ENCODE measurements around the gene HOXC11.

The HOXC11 gene

DNA sequence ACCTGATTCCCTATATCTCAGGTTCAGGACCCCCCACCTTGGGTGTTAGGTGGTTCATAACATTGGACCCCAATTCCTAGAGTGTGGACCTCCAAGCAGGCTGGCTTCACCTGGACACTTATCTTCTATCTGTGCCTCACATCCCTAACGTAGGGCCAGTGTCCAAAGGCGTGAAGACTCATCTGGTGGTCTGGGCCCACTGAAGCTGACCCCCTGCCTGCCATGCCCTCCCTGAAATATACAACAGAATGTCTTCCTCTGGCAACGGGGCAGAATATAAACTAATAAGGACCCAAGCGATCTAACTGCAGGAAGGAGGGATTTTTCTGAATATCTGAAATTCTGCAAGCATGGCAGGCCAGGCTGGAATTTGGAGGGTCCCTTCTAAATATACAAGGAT, 28.7 kb upstream of the HOXC11 start:
- no peak for DNase-seq

DNA sequence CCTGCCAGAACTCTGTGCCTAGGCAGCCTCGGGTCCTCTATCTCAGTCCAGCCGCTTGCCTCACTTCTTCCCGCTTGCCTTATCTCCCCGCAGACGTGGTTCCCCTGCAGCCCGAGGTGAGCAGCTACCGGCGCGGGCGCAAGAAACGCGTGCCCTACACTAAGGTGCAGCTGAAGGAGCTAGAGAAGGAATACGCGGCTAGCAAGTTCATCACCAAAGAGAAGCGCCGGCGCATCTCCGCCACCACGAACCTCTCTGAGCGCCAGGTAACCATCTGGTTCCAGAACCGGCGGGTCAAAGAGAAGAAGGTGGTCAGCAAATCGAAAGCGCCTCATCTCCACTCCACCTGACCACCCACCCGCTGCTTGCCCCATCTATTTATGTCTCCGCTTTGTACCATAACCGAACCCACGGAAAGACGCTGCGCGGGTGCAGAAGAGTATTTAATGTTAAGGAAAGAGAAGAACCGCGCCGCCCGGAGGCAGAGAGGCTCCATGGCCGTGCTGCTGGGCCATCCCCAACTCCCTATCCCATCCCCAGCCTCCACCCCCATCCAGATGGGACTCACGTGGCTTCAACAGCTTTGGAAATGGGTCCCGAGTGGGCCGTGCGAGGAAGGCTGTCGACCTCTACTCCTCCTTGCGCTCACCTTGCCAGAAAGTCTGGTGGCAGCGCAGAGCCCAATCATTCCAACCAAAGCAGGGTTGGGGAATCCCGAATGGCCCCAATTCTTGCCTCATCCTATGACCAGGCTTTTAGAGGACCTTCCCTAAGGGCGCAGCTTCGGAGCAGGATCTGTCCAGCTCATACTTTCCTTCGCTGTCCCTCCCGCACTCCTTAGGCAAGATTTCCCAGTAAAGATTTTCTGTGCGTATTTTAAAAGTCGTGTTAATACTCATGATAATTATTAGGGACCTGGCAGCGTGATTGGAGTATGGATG, 27.7 kb upstream of the HOXC11 start:
- no peak for DNase-seq

DNA sequence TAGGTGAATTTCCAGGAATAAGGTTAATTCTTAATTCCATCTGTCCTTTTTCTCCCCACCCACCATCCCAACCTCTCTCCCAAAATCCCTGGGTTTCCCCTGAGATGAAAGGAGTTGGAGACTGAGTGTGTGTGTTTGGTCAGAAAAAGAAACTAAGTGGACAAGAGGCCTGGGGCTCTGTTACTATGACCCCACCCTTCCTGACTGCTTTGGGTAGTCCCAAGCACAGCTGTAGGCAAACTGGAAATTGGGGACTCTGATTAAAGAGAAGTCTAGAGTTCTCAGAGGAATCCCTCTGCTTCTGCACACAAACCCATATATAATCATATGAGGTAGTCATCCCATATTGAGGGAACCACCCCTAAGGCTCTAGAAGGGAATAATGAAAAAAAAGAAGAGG, 25.2 kb upstream of the HOXC11 start:
- DNase-seq: no peak

DNA sequence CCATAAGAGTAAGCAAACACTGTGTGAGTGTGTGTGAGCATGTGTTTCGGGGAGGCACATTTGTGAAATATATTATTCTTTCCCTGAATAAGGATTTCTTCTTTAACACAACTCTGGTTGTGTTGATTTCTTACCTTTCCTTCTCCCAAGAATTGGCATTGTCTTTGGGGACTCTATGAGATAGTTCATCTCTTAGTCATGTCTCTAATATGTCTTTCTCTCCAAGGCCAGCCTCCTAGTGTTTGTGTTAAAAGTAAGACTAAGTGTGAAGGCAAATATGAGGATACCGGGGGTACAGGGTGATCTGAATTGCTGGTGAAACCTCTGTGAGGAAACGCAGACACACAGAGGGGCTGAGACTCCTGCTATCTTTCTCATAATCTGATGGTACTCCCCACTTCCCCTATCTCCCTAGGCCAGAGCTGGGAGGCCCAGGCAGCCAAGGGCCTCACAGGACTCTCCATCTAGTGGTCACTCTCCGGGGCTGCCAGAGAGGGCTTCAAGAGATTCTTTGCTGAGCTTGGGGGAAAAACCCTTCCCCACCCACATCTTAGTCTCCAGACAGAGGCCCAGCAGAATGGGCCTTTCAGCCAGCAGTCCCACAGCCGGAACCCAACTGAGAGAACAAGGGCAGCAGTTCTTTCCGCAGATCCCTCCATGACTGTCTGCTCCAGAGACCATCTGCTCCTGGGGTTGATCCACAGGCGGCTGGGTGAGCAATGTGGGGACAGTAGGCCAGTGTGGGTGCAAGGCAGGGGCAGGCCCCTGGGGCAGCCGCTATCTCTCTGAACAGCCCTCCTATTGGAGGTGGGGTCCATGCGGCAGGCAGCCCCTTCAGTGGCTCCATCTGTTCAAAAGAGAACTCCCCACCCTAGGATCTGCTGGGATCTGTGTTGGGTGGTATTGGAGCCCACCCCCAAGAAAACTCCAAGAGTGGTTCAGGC, 24.0 kb upstream of the HOXC11 start:
- DNase-seq: no peak

DNA sequence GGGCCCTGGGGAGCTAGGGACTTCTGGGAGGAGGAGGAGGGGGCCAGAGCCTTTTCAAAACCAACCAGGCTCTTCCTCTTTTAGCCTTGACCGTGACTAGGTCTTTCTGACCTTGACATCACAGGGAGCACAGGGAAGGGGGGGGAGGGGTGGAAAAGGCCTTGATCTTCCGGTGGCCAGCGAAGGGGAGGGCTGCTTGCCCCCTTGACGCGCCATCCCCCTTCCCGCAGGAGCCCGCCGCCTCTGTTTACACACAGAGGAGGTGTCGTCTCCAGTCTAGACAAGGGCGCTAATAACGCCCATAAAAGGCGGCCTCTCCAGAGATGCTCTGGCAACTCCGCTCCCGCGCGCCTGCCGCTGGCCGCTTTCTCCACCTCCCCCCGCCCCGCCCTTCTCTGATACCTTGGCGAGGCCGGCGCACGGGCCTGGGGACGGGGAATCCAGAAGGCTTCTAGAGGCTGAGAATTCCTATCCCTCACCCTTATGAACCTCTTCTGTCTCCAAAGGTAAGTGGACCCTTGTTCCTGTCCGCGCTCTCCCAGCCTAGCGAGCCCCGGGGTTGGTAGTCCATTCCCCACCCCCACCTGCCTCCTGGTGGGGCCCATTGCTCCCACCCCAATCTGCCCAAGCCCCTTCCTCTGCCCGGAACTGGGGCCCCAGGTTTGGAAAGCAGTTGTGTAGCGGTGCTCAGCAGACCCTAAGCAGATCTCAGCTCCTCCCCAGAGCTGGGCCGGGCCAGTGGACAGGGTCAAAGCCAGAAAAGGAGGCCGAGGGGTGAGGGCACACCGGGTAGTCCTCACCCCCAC, 23.1 kb upstream of the HOXC11 start:
- no peak for DNase-seq

DNA sequence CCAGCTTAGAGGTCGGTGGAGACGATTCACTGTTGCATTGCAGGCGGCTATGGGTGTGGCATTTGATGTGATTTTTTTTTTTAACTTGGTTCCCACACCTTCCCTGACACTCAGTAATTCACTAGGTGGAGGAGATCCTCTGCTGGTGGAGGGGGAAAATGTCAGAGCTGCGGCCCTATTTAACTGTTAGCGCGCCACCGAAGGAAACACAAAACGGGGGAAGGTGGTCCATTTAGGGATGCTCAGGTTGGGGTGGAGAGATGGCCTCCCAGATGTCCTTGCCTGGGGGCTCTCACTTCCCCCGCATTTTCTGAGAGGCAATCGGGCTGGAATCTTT, 22.5 kb upstream of the HOXC11 start:
- no peak for DNase-seq

DNA sequence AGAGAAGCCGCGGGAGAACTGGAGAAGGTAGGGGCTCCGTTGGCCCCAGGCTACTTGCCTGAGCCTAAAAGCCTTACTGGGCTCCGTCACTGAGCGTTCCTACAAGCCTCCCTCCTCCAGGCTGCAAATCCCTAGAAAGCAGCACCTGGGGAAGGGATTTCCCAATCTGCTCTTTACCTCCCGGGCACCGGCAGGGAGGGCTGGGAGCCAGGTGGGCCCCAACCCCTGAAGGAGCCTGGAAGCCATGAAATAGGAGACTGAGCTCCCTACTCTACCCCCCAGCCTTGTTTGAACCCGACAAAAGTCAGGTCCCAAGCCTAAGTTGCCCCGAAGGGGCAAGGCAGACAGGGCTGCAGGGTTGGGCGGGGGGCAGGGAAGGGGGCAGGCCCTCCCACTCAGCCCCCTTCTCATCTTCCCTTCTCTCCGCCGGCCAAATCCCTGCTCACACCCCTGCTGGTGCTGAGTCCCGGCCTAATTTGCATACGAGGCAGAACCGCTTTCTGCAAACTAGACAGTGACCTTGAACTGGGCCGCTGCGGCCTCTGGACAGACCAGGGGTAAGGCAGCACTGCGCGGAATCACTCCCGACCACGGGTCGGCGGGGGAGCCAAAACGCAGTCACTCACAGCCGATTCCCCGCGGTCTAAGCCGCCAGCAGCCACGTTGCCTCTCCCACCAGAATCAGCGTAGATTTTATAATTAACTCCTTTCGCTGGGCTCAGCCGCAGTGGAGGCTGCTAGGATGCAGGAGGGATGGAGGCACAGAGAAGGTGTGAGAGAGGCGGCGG, 21.9 kb upstream of the HOXC11 start:
- DNase-seq: no peak

DNA sequence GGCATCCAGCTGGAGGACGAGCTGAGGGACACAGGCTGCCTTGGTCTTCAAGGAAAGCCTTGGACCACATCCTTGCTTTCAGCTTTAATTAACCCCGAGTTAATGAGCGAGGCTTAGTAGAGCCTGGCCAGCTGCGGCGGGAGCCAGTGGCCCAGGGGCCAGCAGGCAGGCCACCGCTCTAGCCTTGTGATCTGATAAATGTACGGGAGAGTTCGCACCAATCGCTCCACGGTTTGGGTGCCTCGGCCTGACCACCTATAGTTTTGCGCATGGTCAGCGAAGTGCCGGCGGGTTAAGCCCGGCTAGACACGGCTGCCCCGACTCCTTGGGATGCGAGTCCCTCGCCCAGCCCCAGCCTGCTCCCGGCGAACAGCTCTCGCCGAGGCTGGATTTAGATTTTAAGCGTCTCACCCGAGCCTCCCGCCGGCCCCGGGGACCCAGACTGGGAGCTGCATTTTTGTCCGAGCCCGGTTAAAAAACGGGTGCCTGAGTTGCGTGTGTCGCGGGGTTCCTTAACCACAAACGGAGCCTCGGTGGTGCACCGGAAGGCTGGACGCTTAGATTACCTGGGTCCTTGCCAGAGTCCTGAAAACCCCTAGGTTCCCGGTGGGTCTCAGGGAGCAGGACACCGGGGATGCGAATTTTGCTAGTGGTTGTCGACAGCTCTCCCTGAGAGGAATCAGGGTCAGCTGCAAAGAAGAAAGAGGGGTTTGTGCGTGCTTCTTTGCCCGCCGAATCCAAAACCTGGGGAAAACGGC, 21.2 kb upstream of the HOXC11 start:
- DNase-seq: no peak

DNA sequence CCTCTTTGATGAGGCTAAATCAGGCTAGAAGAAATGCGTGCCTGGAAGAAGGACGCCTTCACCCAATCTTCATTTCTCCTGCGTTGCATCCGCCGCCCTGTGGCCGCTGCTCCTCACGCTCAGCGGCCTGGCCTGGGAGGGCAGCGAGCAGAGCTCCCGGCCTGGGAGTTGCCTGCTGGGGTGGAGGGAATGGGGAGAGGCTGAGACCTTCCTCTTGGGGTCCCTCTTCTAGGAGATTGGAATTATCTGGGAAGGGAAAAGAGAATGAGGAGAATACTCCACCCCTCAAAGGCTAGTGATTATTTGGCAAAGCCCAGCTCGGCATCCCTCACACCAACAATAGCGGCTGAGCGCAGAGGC, 20.6 kb upstream of the HOXC11 start:
- no peak for DNase-seq

DNA sequence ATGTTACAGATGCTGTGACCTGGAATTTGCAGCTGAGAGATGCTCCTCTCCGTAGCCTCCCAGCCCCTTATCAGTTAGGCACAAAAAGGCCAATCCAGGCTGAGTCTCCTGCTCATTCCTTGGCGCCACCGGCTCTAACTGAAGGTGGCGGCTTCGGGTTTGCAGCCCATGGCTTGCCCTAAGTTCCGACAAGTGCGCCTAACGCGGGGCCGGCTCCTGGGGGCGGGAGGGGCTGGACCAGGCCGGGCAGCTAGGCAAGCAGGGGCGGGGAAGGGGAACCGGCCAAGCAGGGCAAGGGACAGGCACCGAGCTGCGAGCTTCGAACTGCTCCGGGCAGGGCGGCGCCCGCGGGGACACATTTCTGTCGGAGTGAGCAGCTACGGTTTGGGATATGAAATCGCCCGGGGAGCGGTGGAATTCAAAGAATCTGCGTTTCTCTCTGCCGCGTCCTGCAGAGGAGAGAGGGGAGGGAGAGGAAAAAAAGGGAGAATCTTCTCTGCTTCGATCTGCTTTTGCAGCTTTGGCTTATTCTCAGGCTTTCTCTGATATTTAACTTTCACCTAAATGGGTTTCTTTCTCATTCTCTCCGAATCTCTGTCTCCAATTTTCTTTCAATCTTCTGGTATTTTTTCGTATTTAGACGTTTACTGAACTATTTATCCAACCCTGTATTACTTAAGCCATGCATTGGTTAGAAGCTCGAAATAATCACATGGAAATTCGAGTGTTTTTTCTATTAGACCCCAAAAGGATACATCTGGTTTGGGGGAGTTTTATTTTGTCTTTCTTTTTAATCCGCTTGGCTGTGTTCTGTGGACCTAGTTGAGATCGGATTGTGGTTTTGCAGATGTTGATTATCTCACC, 19.8 kb upstream of the HOXC11 start:
- DNase-seq: no peak

DNA sequence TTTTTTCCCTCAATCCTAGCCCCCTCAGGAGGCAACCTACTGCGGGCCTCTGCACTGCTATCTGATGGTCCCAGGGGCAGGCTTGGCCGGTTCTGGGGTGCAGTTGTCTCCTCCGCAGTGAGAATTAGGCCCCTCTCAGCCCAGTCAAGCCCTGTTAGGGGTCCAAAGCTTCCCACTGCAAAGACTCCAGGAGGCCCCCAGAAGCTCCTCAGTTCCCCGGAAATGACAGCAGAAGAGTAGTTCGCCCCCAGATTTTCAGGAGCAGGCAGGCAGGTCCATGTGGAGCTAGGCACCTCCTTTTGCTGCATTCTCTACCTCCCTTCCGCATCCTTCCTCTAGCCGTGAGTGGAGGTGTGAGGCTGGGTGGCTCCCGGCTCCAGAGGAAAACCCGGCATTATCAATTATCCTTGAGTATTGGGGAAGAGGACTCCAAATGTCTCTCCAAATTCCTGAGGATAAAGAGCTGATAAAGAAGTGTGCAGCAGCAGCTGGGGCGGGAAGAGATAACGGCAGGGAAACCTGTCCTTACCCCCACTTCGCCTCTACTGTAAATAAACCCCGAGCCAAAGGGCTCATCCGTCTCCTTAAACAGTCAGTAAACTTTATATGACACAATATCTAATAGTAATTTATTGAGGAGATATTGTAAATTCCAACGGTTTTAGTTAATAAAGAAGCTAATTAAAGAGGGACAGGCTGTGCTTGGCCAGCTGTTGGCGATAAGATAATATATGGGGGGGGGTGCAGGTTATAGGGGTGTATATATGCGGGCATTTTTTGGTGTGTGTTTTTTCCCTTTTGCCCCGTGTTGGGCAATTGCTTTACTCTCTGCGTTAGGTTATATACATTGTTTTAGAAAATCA, 18.9 kb upstream of the HOXC11 start:
- no peak for DNase-seq

DNA sequence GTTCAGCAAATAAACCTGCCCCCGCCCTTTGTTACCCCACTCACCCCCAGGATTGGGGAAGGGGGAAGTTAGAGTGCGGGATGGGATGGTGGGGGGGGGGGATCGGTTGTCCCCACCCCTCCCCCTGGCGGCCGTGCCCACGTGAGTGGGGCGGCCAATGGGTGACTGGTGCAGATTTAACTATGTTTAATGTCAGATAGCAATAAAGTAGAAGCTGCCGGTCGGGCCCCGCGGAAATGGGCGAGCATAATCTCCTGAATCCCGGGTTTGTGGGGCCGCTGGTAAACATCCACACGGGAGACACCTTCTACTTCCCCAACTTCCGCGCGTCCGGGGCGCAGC, 18.3 kb upstream of the HOXC11 start, which contains the start of gene HOXC12:
HOXC12 (plus strand) TSS at position 210 of the 342 bp plus-strand sequence; CDS start at position 237, 27 bp downstream.
- DNase-seq: no peak

DNA sequence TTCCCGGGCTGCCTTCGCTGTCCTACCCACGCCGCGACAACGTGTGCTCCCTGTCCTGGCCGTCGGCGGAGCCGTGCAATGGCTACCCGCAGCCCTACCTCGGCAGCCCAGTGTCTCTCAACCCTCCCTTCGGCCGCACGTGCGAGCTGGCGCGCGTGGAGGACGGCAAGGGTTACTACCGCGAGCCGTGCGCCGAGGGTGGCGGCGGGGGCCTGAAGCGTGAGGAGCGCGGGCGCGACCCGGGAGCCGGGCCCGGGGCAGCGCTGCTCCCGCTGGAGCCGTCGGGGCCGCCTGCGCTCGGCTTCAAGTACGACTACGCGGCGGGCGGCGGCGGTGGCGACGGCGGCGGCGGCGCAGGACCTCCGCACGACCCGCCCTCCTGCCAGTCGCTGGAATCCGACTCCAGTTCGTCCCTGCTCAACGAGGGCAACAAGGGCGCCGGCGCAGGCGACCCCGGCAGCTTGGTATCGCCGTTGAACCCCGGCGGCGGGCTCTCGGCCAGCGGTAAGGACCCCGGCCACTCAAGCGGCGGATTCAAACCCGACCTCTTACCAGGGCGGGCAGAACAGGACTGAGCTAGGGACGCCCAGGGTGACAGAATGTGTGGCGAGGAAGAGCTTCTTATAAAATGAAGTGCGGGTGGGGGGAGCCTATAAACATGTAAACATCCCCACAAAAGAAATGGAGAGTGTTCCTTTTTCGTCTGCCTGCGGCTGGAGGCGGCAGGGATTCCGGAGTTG, 17.7 kb upstream of the HOXC11 start:
- DNase-seq: no peak

DNA sequence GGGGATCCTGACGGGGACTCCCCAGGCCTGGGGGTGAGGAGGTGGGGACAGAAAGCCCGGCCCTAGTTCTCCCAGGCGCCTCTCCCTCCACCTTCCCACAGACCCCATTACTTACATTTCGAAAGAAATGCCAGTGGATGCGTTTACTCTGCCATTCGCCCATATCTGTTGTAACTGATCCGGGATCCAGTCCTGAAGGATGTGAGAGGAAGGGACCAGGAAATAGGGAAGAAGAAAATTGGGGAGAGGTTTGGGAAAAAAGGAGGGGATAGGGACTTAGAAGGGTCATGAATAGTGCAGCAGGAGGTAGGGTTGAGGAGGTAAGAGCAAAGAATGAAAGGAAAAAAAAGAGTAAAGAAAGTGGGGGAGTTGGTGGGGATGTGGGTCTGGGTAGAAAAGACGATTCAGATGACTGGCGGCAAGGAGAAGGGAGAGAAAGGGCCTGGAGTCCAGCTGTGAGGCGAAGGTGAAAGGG, 17.1 kb upstream of the HOXC11 start:
- no peak for DNase-seq

DNA sequence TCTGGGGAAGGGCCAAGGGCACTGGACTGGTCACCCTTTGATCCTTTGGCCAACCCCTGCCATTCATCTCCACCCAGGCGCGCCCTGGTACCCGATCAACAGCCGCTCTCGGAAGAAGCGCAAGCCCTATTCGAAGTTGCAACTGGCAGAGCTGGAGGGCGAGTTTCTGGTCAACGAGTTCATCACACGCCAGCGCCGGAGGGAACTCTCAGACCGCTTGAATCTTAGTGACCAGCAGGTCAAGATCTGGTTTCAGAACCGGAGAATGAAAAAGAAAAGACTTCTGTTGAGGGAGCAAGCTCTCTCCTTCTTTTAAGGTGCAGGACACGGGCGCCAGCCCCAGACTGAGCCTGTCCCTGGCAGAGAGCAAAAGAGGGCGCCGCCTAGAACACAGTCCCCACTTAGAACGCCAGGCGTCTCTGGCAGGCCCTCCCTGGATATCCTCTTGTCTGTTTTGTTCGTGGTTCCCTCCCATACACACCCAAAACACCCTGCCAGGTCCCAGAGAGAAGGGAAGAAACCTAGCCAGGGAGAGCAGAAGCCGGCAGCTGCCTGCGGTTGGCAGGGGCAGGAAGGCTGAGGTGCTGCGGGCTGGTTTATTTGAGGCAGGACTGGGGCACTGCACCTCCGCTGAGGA, 16.6 kb upstream of the HOXC11 start:
- DNase-seq: no peak

DNA sequence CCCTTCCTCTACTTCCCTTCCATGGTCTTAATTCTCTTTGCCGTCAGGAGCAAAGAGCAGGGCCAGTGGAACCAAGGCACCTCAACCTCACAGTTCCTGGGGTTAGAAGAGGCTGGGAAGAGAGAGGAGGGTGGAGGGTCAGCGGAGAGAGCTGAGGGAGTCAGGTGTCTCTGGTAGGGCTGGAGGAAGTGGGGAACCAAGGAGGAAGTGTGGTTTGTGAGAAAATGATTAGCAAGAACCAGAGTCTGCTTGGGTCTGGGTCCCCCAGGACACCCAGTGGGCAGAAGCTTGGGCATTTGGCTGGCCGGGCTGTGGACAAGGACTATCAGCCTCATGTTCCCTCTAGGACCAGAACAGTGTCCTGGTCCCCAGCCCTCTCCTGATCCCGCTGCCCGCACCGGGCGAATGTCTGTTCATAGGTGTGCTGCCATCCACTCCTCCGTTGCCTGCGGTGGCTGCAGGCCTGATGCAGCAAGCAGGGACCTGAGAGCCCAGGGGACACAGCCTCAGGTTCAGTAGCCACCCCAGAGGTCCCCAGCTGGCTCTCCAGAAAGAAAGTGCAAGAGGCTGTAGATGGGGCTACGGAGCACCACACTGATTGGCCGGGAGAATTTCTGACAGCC, 15.9 kb upstream of the HOXC11 start:
- no peak for DNase-seq

DNA sequence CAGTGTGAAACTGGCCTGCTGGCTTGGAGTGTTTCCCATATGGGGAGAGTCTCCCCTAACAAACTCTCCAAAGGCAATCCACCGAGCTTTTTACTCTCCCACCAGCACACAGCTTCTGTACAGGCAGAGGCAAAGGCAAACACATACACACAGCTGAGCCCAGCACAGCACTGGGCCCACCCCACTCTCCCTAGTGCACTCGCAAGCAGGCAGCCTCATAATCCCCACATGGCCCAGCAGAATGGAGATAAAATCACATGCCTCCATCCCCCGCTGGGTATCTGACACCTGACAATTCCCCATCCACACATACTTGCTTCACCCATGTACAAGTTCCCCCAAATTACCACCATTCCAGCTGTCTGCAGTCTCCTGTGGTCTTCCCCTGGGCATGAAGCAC, 14.8 kb upstream of the HOXC11 start:
- no peak for DNase-seq

DNA sequence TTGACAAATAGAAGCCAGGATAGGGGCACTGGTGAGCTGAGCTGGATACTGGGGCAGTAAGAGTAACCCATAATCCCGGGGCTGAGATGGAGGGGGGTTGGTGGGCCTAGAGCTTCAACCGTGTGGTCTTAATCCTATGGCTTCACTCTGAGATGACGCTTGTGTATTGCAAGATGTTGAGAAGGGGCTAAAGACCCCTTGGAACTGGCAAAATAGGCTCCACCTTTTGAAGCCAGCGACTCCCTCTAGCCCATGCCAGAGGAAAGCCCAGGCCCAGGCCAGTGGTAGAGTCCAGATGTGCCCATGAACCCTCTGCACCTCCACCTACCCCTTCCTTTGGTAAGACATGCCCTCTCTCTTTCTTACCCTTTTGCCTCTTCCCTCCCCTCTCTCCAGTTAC, 13.6 kb upstream of the HOXC11 start:
- no peak for DNase-seq
